Smooth muscle cell of the umbilical artery (primary cell): ENCODE data around the gene INHBA. TPM values are rescaled to one million over a fixed set of nuclear protein-coding genes. Genes with fewer than 3 reads are reported as not detected.

Experiments used
- total RNA-seq: library from RNA; depleted of rRNA; stranded (reverse); fragments of >200 nt; gene quantifications from 2 replicates; pipeline ENCODE4 v1.2.3, GENCODE V29; 2014

Gene INHBA
- total RNA-seq = 195 and 257 TPM in 2 replicates

GRCh38 chr7:41702635-41703371 lies at the start of gene INHBA:
Gene INHBA (minus strand): TSS chr7:41703090. CDS start chr7:41700374, 2,716 bp downstream.

